ENCODE results near the gene CSNK1A1. TPM values are rescaled to one million over a fixed set of nuclear protein-coding genes. Genes with fewer than 3 reads are reported as not detected.

CSNK1A1 gene
- polyA plus RNA-seq, 1 of the 3 experiments (the other 2 are of a cell fraction) = 70.7 TPM

DNA sequence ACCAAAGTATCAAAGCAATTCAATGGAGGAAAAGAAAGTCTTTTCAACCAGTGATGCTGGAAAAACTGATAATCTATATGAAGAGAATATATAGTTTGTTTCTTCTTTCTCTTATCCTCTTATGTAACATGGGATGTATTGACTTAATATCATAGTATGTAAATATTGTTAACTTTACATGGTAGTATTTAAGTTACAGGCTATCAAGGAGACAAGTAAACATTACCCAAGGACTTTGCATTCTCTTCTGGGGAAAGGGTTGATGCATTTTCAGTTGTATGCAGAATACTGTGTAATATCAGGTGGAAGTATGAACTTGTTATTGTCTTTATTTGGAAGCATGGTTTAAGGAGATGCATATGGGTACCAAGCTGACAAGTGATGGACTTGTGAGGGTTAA is 20.9 kb upstream of the CSNK1A1 start:
- H3K9me3 ChIP-seq = no peaks in the 10 kb centered on the region
- H4K20me1 ChIP-seq (ENCODE audit: insufficient read depth) = no peaks in the 10 kb centered on the region
- no peak overlapping the region for H2AFZ ChIP-seq (ENCODE audit: low read depth)
- H3K36me3 ChIP-seq (replicated peaks in 1 of 2; ENCODE audit: control insufficient read depth in 1 of 2, insufficient read depth in 2 of 2, low read length in 1 of 2) = no peaks in the 10 kb centered on the region
- no peak overlapping the region for H3K4me2 ChIP-seq
- H3K27me3 ChIP-seq (ENCODE audit: insufficient read depth) = no peaks in the 10 kb centered on the region
- ChIA-PET CTCF (interaction anchor here (1.5 to 2.8 kb wide), 3 partner anchors 8 to 130 kb away, joined by 5 to 11 read pairs (median 6); partner anchors contain the start of gene CSNK1A1), POLR2A (no interaction called here)
- no peaks in the 10 kb centered on the region for H3F3A ChIP-seq (replicated peaks; ENCODE audit: insufficient read depth)
- no peaks in the 10 kb centered on the region for H3K9me2 ChIP-seq
- TF ChIP-seq USF2 (IDR thresholded peaks at IDR 0.05; ENCODE audit: borderline replicate concordance, low read depth, low read length) (no peak), FOXJ3 (CRISPR knock-in tag; IDR thresholded peaks at IDR 0.05) (no peak), NRF1 (IDR thresholded peaks at IDR 0.05; ENCODE audit: low read depth, low read length) (no peak), FOXM1 (IDR thresholded peaks at IDR 0.05; ENCODE audit: low read depth) (no peak), YY1 (IDR thresholded peaks at IDR 0.05; ENCODE audit: low read depth) (no peak), EZH2phosphoT487 (IDR thresholded peaks at IDR 0.05; ENCODE audit: borderline replicate concordance, low read depth) (no peak), ZBTB33 (IDR thresholded peaks at IDR 0.05; ENCODE audit: borderline replicate concordance, low read depth) (no peak), JUND (IDR thresholded peaks at IDR 0.05) (no peak)
- no peak for DNase-seq
- H3K79me2 ChIP-seq (ENCODE audit: insufficient read depth) = no peaks in the 10 kb centered on the region
- H3K4me3 ChIP-seq (ENCODE audit: low read depth in 2 of 2, low read length in 1 of 2) = no peak overlapping the region
- H3K4me1 ChIP-seq (ENCODE audit: control insufficient read depth in 1 of 2, insufficient read depth in 2 of 2, low read depth in 1 of 2, low read length in 1 of 2) = no peaks in the 10 kb centered on the region
- H3K9ac ChIP-seq = no peak overlapping the region
- no peak overlapping the region for H3K27ac ChIP-seq (ENCODE audit: low read depth in 2 of 2, low read length in 1 of 2)

- peaks cover 5 to 18% of the 10 kb centered on the region in 2 experiments for H3K4me1 ChIP-seq (ENCODE audit: control insufficient read depth in 1 of 2, insufficient read depth in 2 of 2, low read depth in 1 of 2, low read length in 1 of 2)
- H3K27me3 ChIP-seq (ENCODE audit: insufficient read depth) = no peaks in the 10 kb centered on the region
- POLR2A ChIA-PET = no interaction called here
These were observed 16.0 kb upstream of the CSNK1A1 start for GRCh38 chr5:149567226-149567625.

More at GRCh38 chr5:149567226-149567625, 16.0 kb upstream of the CSNK1A1 start:
- WGBS (ENCODE audit: low lambda C conversion rate) = 88% methylated on average over 1 of the region's 1 CpG
- Histone ChIP-seq H3K9me2 (no peaks in the 10 kb centered on the region), H4K20me1 (ENCODE audit: insufficient read depth) (no peaks in the 10 kb centered on the region), H3F3A (replicated peaks; ENCODE audit: insufficient read depth) (peaks cover 29% of the 10 kb centered on the region), H3K27ac (ENCODE audit: low read depth in 2 of 2, low read length in 1 of 2) (no peak overlapping the region), H3K79me2 (ENCODE audit: insufficient read depth) (no peaks in the 10 kb centered on the region), H3K9ac (no peak overlapping the region), H3K36me3 (replicated peaks in 1 of 2; ENCODE audit: control insufficient read depth in 1 of 2, insufficient read depth in 2 of 2, low read length in 1 of 2) (no peaks in the 10 kb centered on the region), H3K4me3 (ENCODE audit: low read depth in 2 of 2, low read length in 1 of 2) (no peak overlapping the region), H3K9me3 (no peaks in the 10 kb centered on the region), H3K4me2 (no peak overlapping the region), H2AFZ (ENCODE audit: low read depth) (no peak overlapping the region)
- DNase-seq = no peak
- CTCF ChIA-PET = interaction anchor here (1.0 to 3.6 kb wide), 10 partner anchors 9 to 286 kb away, joined by 3 to 65 read pairs (median 6); partner anchors contain the start of gene CSNK1A1
- no peak for TF ChIP-seq ZBTB33 (IDR thresholded peaks at IDR 0.05; ENCODE audit: borderline replicate concordance, low read depth)
- TF ChIP-seq, protein P1, sequence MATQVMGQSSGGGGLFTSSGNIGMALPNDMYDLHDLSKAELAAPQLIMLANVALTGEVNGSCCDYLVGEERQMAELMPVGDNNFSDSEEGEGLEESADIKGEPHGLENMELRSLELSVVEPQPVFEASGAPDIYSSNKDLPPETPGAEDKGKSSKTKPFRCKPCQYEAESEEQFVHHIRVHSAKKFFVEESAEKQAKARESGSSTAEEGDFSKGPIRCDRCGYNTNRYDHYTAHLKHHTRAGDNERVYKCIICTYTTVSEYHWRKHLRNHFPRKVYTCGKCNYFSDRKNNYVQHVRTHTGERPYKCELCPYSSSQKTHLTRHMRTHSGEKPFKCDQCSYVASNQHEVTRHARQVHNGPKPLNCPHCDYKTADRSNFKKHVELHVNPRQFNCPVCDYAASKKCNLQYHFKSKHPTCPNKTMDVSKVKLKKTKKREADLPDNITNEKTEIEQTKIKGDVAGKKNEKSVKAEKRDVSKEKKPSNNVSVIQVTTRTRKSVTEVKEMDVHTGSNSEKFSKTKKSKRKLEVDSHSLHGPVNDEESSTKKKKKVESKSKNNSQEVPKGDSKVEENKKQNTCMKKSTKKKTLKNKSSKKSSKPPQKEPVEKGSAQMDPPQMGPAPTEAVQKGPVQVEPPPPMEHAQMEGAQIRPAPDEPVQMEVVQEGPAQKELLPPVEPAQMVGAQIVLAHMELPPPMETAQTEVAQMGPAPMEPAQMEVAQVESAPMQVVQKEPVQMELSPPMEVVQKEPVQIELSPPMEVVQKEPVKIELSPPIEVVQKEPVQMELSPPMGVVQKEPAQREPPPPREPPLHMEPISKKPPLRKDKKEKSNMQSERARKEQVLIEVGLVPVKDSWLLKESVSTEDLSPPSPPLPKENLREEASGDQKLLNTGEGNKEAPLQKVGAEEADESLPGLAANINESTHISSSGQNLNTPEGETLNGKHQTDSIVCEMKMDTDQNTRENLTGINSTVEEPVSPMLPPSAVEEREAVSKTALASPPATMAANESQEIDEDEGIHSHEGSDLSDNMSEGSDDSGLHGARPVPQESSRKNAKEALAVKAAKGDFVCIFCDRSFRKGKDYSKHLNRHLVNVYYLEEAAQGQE (IDR thresholded peaks at IDR 0.05; ENCODE audit: low read depth, low read length) = no peak

Data from SK-N-SH (cell line).